Activated T-cell treated with anti-CD3 and anti-CD28 coated beads, Interleukin-2, amount 50 U/mL, for 24 hours (primary cell): ENCODE measurements around the gene NFRKB.
"Not testable (repeated sequence)": the region's sequence is repeated elsewhere in the genome, so short reads cannot be mapped to it uniquely, and the experiment has no call there.

ENCODE experiments used
- DNase-seq: peaks from one replicate; pipeline ENCODE4 v3.0.0-alpha.2; 2020
- H3K27ac Mint-ChIP-seq: 2 replicates; pipeline ENCODE4 v1.8.0; 2020; ENCODE audit warnings: mild to moderate bottlenecking, mixed read lengths
- H3K27me3 Mint-ChIP-seq: 2 replicates; pipeline ENCODE4 v1.8.0; 2020; ENCODE audit warnings: mixed read lengths
- H3K36me3 Mint-ChIP-seq: 2 replicates; pipeline ENCODE4 v1.8.0; 2020; ENCODE audit warnings: low read depth, mixed read lengths
- H3K4me1 Mint-ChIP-seq: 2 replicates; pipeline ENCODE4 v1.8.0; 2020; ENCODE audit warnings: low read depth, mixed read lengths
- H3K4me3 Mint-ChIP-seq: 2 replicates; pipeline ENCODE4 v1.8.0; 2020; ENCODE audit warnings: mild to moderate bottlenecking, moderate library complexity, mixed read lengths
- H3K9me3 Mint-ChIP-seq: 2 replicates; pipeline ENCODE4 v1.8.0; 2020; ENCODE audit warnings: mixed read lengths

Gene NFRKB

DNA sequence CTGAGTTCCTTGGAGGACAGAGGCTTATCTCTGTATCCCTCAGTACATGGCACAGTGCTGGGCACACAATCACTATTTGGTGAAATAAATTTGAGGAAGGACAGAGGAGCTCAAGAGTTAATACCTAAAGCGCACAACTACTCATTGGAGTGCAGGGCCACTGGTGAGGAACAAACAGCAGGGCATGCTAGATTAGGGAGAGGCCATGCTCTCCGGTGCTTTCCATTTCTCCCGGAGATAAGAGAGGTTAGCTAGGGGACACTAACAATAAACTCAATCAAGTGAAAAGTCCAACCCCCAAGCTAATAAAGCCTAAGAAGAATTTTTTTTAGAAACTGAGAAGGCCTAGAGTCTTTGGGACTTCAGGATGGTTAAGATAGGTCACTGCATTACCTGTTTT lies 29.1 kb downstream of the NFRKB start:
- peak overlapping the region; percentile 58 for H3K27ac Mint-ChIP-seq
- H3K9me3 Mint-ChIP-seq = no peaks in the 10 kb centered on the region
- H3K36me3 Mint-ChIP-seq = peaks cover 99% of the 10 kb centered on the region

DNA sequence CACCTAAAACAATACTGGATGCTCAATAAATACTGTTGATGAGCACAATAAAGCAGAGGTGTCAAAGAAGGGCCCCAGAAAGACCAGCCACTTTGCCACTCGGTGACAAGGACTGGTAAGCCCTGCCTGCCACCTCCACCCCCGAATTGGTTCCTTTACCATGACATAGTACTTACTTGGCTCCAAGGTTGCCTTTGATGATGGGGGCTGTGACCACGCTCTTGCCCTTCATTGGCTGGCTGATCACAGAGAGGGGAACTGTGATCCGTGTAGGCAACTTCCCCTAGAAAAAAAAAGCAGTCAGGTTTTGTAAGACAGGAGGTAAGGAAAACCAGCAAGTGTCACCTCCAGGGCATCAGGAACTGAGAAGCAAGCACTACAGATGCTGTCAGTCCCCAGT lies 29.7 kb downstream of the NFRKB start:
- Mint-ChIP-seq H3K27ac (peak overlapping the region; percentile 58), H3K27me3 (no peaks in the 10 kb centered on the region), H3K4me1 (peaks cover 30% of the 10 kb centered on the region), H3K36me3 (peaks cover 99% of the 10 kb centered on the region), H3K4me3 (no peak overlapping the region), H3K9me3 (no peaks in the 10 kb centered on the region)
- no peak for DNase-seq

More for the DNA sequence above, 29.1 kb downstream of the NFRKB start:
- H3K27me3 Mint-ChIP-seq = no peaks in the 10 kb centered on the region
- H3K4me3 Mint-ChIP-seq = no peak overlapping the region
- no peak for DNase-seq
- peaks cover 25% of the 10 kb centered on the region for H3K4me1 Mint-ChIP-seq

DNA sequence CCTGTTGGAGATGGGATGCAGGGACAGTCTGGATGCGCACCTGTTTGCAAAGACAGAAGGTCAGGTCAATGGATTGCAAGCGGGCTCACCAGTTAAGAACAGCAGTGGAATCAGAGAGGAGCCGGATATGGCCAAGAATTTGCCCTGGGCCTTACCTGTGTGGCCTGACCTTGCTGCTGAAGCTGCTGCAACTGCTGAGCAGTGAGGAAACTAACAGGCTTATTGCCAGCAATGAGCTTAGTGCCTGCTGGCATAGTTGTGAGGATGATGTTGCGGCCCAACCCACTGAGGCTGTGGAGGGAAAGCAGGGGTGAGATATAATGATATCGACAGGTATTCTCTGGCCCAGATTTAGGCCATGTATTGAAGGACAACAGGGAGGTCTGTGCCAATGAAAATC lies 30.6 kb downstream of the NFRKB start:
- no peak for DNase-seq
- Mint-ChIP-seq H3K27me3 (no peaks in the 10 kb centered on the region), H3K27ac (peak overlapping the region; percentile 34), H3K9me3 (no peaks in the 10 kb centered on the region), H3K4me3 (no peak overlapping the region), H3K4me1 (peaks cover 37% of the 10 kb centered on the region), H3K36me3 (peaks cover 99% of the 10 kb centered on the region)

DNA sequence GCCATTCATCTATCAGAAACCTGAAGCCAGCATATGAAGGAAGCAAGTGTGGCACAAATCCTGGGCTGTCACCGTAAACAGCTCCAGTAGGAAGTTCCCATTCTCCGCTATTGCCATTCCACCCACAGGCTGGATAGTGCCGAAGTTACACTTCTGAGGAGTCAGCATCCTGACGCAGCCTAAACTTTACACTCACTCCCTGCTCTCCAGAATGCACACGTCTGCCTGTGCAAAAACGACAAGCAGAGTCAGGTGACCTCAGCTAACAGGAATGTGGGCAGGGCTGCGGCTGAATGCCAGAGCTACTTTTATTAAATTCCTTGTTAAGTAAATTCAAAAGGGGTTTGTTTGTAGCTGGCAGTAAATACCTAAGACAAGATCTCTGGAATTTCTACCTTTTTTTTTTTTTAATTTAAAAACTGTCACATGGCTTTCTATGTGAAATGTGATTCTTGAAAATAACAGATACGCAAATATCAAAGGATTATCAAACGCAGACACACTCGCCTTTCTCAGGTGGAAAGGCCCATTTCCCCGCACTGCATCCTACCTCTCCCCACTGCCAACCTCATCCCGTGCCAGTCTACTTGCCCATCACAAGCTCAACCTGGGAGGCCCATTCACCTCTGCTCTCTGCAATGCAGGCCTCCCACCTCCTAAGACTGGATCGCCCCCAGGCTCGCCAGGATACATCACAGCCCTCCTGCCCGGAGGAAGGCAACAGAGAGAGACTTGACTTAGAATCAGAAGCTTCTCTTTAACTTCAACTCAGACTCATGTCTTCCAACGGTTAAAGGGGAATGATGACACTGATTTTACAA lies 33.5 kb downstream of the NFRKB start:
- H3K27me3 Mint-ChIP-seq = no peaks in the 10 kb centered on the region
- peaks cover 42% of the 10 kb centered on the region for H3K4me1 Mint-ChIP-seq
- peak overlapping the region; percentile 75 for H3K27ac Mint-ChIP-seq
- H3K9me3 Mint-ChIP-seq = no peaks in the 10 kb centered on the region
- no peak for DNase-seq
- H3K36me3 Mint-ChIP-seq = peaks cover 93% of the 10 kb centered on the region
- no peak overlapping the region for H3K4me3 Mint-ChIP-seq

DNA sequence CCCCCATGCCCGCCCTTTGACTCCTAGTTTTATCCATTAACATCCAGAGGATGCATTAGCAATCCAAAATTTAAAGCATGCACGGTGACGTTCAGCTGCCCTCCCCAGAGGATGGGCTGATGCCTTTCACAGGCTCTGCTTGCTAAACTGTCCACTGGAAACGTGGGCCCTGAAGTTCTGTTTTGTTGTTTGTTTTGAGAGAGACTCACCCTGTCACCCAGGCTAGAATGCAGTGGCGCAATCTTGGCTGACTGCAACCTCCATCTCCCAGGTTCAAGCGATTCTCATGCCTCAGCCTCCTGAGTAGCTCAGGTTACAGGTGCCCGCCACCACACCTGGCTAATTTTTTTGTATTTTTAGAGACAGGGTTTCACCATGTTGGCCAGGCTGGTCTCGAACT lies 39.3 kb downstream of the NFRKB start:
- no peak overlapping the region for H3K4me3 Mint-ChIP-seq
- peaks cover 54% of the 10 kb centered on the region for H3K4me1 Mint-ChIP-seq
- H3K36me3 Mint-ChIP-seq = peaks cover 41% of the 10 kb centered on the region
- DNase-seq = no peak
- no peaks in the 10 kb centered on the region for H3K9me3 Mint-ChIP-seq
- no peaks in the 10 kb centered on the region for H3K27me3 Mint-ChIP-seq
- H3K27ac Mint-ChIP-seq = no peak overlapping the region

DNA sequence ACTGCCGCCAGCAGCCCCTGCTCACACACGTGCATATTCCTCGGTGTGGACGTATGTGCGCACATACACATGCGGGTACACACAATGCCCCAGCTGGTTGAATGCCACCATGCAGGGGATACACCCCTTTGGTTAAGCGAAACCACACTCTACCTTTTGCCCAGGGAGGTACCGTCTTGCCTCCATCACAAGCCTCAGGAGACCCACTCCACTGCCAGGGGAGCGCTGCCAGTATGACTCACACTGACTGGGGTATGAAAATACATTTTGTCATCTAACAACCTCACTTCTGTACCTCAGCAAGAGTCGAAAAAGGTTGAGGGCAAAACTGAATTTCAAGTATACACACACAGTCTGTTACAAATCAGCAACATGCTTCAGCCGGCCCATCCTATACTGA lies 40.3 kb downstream of the NFRKB start:
- Mint-ChIP-seq H3K4me3 (no peak overlapping the region), H3K4me1 (peaks cover 47% of the 10 kb centered on the region), H3K36me3 (peaks cover 32% of the 10 kb centered on the region), H3K27ac (no peak overlapping the region), H3K27me3 (no peaks in the 10 kb centered on the region), H3K9me3 (no peaks in the 10 kb centered on the region)
- DNase-seq = no peak

DNA sequence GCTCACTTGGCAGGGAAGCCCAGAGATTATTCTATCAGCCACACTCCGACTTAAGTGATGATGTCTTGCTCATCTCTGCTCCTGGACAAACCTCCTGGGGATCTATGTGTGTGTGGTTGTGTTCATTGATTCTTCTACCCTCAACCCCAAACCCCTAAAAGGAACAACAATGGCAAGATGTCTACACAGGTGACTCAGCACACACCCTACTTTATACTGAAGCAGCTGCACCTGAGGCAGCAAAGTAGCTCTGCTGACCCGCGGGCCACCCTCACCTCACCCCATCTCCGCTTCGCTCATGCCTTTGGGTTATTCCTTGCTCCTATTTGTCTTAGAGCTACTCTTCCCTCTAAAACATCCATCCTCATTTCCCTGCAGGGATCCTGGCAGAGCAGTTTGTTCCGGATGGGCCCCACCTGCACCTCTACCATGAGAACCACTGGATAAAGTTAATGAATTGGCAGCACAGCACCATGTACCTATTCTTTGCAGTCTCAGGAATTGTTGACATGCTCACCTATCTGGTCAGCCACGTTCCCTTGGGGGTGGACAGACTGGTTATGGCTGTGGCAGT lies 41.1 kb downstream of the NFRKB start:
- DNase-seq = no peak
- Mint-ChIP-seq H3K27ac (peak overlapping the region; percentile 86), H3K4me3 (peak overlapping the region; percentile 16), H3K9me3 (no peaks in the 10 kb centered on the region), H3K36me3 (peaks cover 24% of the 10 kb centered on the region), H3K27me3 (no peaks in the 10 kb centered on the region), H3K4me1 (peaks cover 40% of the 10 kb centered on the region)

DNA sequence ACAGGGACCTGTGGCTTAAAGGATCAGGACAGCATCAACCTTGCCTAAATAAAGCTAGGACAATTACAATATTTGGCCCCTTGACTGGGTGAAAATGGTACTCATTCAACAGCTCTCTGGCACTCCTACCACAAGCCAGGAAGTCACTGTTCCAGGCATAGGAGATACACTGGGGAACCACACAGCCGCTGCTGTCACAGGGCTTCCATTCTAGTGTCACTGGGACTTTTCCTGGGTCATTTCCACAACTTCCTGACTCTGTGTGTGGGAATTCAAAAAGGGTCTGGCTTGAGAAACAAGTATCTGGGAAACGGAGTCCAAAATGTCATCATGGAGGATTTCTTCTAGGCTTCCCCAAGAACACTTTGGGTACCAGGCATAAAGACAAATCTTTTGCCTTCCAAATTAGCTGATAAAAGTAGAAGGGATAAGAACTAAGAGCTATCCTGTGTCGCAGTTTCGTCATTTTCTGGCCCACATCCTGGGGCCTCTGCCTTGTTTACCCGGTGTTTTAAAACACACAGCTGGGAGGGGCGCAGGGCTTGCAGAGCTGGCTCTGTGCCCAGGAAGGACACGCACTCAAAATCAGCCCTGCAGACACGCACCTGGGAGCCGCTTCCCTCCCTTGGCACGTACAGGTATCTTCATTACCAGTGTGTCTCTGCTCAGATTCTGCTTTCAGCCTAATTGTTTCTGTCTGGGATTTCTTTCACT lies 41.7 kb downstream of the NFRKB start:
- no peaks in the 10 kb centered on the region for H3K9me3 Mint-ChIP-seq
- H3K4me1 Mint-ChIP-seq = peaks cover 37% of the 10 kb centered on the region
- peak overlapping the region; percentile 86 for H3K27ac Mint-ChIP-seq
- peak overlapping the region; percentile 16 for H3K4me3 Mint-ChIP-seq
- H3K27me3 Mint-ChIP-seq = no peaks in the 10 kb centered on the region
- H3K36me3 Mint-ChIP-seq = peaks cover 18% of the 10 kb centered on the region
- DNase-seq = peak; percentile 46

DNA sequence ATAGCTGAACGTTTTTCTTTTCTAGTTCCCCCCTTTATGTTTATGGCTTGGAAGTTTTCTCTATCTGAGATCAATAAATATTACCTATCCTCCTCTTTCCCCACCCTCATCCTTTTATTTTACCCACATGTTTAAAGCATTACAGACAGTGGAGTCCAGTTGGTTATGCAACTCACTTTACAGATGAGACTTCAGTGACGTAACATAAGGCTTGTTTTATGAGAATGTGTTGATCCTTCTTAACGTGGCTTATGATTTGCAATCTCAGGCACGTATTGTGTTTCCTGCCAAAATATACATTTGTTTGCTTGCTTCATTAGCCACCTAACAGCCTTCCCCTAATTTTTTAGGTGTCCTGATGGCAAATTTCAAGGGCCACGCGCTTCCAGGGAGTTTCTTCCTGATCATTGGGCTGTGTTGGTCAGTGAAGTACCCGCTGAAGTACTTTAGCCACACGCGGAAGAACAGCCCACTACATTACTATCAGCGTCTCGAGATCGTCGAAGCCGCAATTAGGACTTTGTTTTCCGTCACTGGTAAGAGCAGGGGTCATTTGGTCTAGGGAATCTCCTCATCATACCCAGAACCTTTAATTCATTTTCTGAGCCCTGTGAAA lies 43.1 kb downstream of the NFRKB start:
- Mint-ChIP-seq H3K27me3 (no peaks in the 10 kb centered on the region), H3K27ac (no peak overlapping the region), H3K4me1 (peaks cover 37% of the 10 kb centered on the region), H3K9me3 (no peaks in the 10 kb centered on the region), H3K4me3 (no peak overlapping the region), H3K36me3 (peaks cover 7% of the 10 kb centered on the region)
- no peak for DNase-seq

DNA sequence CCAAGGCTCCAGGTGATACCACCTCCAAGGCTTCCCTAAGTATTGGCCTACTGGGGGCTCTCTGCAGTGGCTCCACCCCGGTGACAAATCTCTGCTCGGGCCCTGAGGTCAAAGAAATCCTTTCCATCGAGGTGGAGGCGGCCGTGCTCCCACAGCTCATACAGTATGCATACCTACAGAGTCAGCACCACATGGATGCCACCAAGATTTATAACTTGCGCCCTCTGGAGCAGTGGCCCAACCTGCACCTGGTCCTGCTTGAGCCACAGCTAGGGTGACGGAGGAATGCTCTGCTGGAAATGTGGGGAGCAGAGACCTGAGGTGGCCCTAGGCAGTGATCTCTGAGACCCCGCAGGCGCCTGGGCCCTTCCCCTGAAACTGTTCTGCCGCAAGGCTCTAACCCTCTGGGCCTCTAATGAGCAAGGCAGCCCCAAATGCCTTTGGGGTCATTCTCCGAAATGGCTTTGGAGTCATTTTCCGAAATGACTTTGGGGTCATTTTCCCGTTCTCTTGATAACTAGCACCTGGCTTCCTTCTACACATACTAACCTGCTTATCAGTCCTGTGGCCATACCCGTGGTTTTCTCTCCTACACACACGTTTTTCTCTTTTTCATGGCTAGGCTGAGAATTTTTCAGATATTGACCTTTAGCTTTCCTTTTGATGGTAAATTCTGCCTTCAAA lies 45.8 kb downstream of the NFRKB start:
- no peak overlapping the region for H3K4me3 Mint-ChIP-seq
- no peaks in the 10 kb centered on the region for H3K27me3 Mint-ChIP-seq
- no peak overlapping the region for H3K27ac Mint-ChIP-seq
- no peak for DNase-seq
- H3K36me3 Mint-ChIP-seq = no peaks in the 10 kb centered on the region
- no peaks in the 10 kb centered on the region for H3K9me3 Mint-ChIP-seq
- peaks cover 38% of the 10 kb centered on the region for H3K4me1 Mint-ChIP-seq

DNA sequence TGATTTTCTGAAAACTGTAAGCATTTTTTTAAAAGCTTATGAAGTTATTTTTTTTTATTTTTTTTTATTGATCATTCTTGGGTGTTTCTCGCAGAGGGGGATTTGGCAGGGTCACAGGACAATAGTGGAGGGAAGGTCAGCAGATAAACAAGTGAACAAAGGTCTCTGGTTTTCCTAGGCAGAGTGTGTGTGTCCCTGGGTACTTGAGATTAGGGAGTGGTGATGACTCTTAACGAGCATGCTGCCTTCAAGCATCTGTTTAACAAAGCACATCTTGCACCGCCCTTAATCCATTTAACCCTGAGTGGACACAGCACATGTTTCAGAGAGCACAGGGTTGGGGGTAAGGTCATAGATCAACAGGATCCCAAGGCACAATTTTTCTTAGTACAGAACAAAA lies 48.0 kb downstream of the NFRKB start:
- not testable (repeated sequence) for H3K9me3 Mint-ChIP-seq, H3K27me3 Mint-ChIP-seq, DNase-seq, H3K27ac Mint-ChIP-seq, H3K4me3 Mint-ChIP-seq, H3K36me3 Mint-ChIP-seq
- H3K4me1 Mint-ChIP-seq = peaks cover 20% of the 10 kb centered on the region

DNA sequence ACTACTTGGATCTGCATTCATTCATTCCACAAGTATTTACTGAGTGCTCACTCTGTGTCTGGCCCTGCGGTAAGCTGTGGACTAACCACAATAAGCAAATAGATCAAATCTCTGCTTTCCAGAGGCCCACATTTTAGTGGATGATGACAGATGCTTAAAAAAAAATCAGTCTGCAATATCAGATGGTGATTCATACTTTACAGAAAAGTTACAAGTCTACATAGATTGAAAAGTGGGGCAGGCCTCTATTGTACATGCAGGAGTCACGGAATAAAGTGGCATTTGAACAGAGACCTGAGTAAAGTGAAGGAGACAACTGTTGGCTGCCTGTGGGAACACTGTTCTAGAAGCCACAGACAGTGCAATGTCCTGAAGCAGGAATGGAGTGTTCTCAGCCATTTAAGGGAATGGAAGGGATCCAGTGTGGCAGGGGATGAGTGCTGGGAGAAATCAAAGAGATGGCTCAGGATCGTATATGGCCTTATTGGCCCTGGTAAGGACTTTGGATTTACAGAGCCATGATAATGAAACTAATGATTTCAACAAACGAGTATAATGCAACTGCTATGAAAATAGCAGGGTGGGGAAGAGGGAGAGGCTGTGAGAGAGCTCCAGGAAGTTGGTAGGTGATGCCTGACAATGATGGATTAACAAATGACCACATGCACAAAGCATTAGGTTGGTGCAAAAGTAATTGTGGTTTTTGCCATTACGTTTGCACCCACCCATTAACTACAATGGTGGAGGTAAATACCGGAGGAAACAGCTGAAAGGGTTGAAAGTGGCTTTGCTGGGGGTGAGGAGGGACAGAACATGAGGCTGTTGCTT lies 48.7 kb downstream of the NFRKB start:
- Mint-ChIP-seq H3K27me3 (no peaks in the 10 kb centered on the region), H3K4me3 (no peak overlapping the region), H3K4me1 (peaks cover 26% of the 10 kb centered on the region), H3K27ac (no peak overlapping the region), H3K9me3 (peaks cover 5% of the 10 kb centered on the region), H3K36me3 (peaks cover 3% of the 10 kb centered on the region)
- no peak for DNase-seq
